PC-9 (cell line): ENCODE results near the gene SUGP2. TPM values are rescaled to one million over a fixed set of nuclear protein-coding genes. Genes with fewer than 3 reads are reported as not detected.

Source experiments
- BruUV-seq: library from RNA; stranded (reverse); fragments of 400-500 nt; replicated peaks from 2 replicates; lab custom pipeline; 2021; lab: Mats Ljungman, UMichigan
- CTCF ChIA-PET: fragments of 300-600 bp; sonication (Branson Sonifier 250); formaldehyde crosslinking; loops from one replicate; lab custom pipeline; 2022; ENCODE audit warnings: antibody characterized with exemption; lab: Charles Lee
- POLR2A ChIA-PET: fragments of 300-600 bp; sonication (Branson Sonifier 250); formaldehyde crosslinking; loops from one replicate; lab custom pipeline; 2022; ENCODE audit warnings: antibody characterized with exemption; ENCODE audit not compliant: unreplicated experiment; lab: Charles Lee
- DNase-seq, 2 experiments: peaks; one replicate each; pipeline versions ENCODE4 v3.0.0 to v3.0.0-alpha.2; 2015 to 2022; ENCODE audit warnings: mixed read lengths in 1 of 2
- H2AFZ ChIP-seq: fragments of 200-600 bp; sonication (generic); 2 replicates; pipeline ENCODE4 v1.8.1; 2017; ENCODE audit warnings: antibody characterized with exemption
- H3F3A ChIP-seq: fragments of 200-600 bp; sonication (generic); 2 replicates; pipeline ENCODE4 v1.8.1; 2017; ENCODE audit warnings: antibody characterized with exemption, mild to moderate bottlenecking, low read depth; ENCODE audit not compliant: insufficient read depth
- H3K27ac ChIP-seq: fragments of 200-600 bp; sonication (generic); 2 replicates; pipeline ENCODE4 v1.6.1; 2016; ENCODE audit warnings: mixed run types
- H3K27me3 ChIP-seq: fragments of 200-600 bp; sonication (generic); 2 replicates; pipeline ENCODE4 v1.6.1; 2016; ENCODE audit warnings: low read depth, mixed run types; ENCODE audit not compliant: insufficient read depth
- H3K36me3 ChIP-seq: fragments of 200-600 bp; sonication (generic); 2 replicates; pipeline ENCODE4 v1.6.1; 2016; ENCODE audit warnings: low read depth, mixed run types
- H3K4me1 ChIP-seq: fragments of 200-600 bp; sonication (generic); replicated peaks from 2 replicates; pipeline ENCODE4 v1.6.1; 2016; ENCODE audit warnings: mixed run types; ENCODE audit not compliant: insufficient read depth
- H3K4me2 ChIP-seq: fragments of 200-600 bp; sonication (generic); 2 replicates; pipeline ENCODE4 v1.6.1; 2017; ENCODE audit warnings: mixed run types
- H3K4me3 ChIP-seq: fragments of 200-600 bp; sonication (generic); 2 replicates; pipeline ENCODE4 v1.6.1; 2016; ENCODE audit warnings: mixed run types
- H3K79me2 ChIP-seq: fragments of 200-600 bp; sonication (generic); 2 replicates; pipeline ENCODE4 v1.6.1; 2017; ENCODE audit warnings: low read depth, mixed run types
- H3K9me2 ChIP-seq: fragments of 200-600 bp; sonication (generic); 2 replicates; pipeline ENCODE4 v1.8.1; 2017; ENCODE audit warnings: mild to moderate bottlenecking; ENCODE audit not compliant: insufficient read depth
- H3K9me3 ChIP-seq: fragments of 200-600 bp; sonication (generic); 2 replicates; pipeline ENCODE4 v1.8.1; 2016; ENCODE audit warnings: low read depth; ENCODE audit not compliant: insufficient read depth
- H4K20me1 ChIP-seq: fragments of 200-600 bp; sonication (generic); 2 replicates; pipeline ENCODE4 v1.8.1; 2017; ENCODE audit not compliant: insufficient read depth
- CTCF ChIP-seq: fragments of 200-600 bp; sonication (generic); conservative IDR thresholded peaks from 2 replicates; pipeline ENCODE4 v1.6.1; 2017; ENCODE audit warnings: mixed run types, antibody characterized with exemption, mild to moderate bottlenecking, moderate library complexity
- EZH2 ChIP-seq: fragments of 200-600 bp; sonication (generic); IDR thresholded peaks from 2 replicates; pipeline ENCODE4 v1.8.0; 2017; ENCODE audit warnings: antibody characterized with exemption, low read depth
- intact Hi-C: fragments of 100-400 bp; cut with micrococcal nuclease; formaldehyde crosslinking; loops from one replicate; pipeline ENCODE4 v1.10.0; 2022; ENCODE audit not compliant: unreplicated experiment
- total RNA-seq: library from RNA; stranded (reverse); gene quantifications from 2 replicates; pipeline ENCODE4 v1.2.3, GENCODE V29; 2021

SUGP2 gene
- total RNA-seq, 1 experiment from 2014 or later = 73.1 TPM

DNA sequence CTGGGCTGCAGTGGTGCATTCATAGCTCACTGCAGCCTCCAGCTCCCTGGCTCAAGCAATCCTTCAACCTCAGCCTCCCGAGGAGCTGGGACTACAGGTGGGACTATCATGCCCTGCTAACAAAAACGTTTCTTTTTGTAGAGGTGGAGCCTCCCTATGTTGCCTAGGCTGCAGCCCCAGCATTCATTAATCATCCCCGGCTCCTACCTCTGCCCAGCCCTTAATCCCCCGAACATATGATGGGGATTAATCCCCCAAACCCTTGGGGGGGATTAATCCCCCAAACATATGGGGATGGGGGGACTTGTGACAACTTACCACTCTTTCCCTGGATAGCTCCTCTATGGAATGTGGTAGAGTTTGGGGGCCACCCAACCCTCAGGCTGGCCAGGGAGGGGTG lies 45.9 kb downstream of the SUGP2 start:
- H3K4me1 ChIP-seq = no peaks in the 10 kb centered on the region
- CTCF ChIA-PET = interaction anchor here (0.5 to 1.9 kb wide), 7 partner anchors 17 to 779 kb away, joined by 3 to 9 read pairs (median 5); partner anchors contain the start of genes COPE and DDX49

DNA sequence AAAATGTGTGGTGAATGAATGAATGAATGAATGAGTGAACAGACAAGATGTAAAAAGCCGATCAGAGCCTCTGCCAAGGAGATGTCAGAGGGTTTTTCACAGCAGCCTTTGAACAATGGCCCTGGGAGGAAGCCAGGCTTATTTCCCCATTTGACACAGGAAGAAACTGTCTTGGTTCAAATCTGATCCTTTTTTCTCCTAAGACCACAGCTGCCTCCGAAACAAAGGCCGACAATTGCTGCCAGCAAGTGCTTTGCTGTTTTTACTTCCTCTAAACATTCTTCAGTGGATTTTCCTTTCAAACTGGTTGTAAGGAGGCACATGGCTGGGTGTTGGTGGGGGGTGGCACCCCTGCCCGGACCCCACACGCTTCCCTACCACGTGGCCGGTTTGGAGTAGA lies 48.1 kb downstream of the SUGP2 start:
- Histone ChIP-seq H3K79me2 (no peaks in the 10 kb centered on the region), H3K4me1 (no peaks in the 10 kb centered on the region), H3K9me2 (no peaks in the 10 kb centered on the region), H3K36me3 (no peaks in the 10 kb centered on the region), H3F3A (peaks cover 16% of the 10 kb centered on the region; the same call in 1 of the 2 replicates), H3K27me3 (no peaks in the 10 kb centered on the region), H3K9me3 (no peaks in the 10 kb centered on the region), H3K4me2 (no peak overlapping the region), H3K27ac (no peak overlapping the region), H3K4me3 (no peak overlapping the region), H4K20me1 (no peaks in the 10 kb centered on the region), H2AFZ (no peak overlapping the region)
- intact Hi-C loops = loop anchor here (10.0 kb wide), 1 partner anchor 530 kb away; no protein-coding TSS in a partner anchor
- no peak for TF ChIP-seq EZH2
- TF ChIP-seq CTCF = no peak
- DNase-seq = no peak
- ChIA-PET POLR2A (no interaction called here), CTCF (no interaction called here)
- BruUV-seq = no TSS peak

More for the DNA sequence above, 45.9 kb downstream of the SUGP2 start:
- no peaks in the 10 kb centered on the region for H3K79me2 ChIP-seq
- H3K27me3 ChIP-seq = no peaks in the 10 kb centered on the region
- no peak overlapping the region for H2AFZ ChIP-seq
- H3K36me3 ChIP-seq = no peaks in the 10 kb centered on the region
- no peaks in the 10 kb centered on the region for H4K20me1 ChIP-seq
- peaks cover 18% of the 10 kb centered on the region; the same call in 1 of the 2 replicates for H3F3A ChIP-seq
- no peak overlapping the region for H3K4me3 ChIP-seq
- no peak overlapping the region for H3K27ac ChIP-seq
- POLR2A ChIA-PET = no interaction called here
- no peaks in the 10 kb centered on the region for H3K9me3 ChIP-seq
- BruUV-seq = no TSS peak
- no peaks in the 10 kb centered on the region for H3K9me2 ChIP-seq
- DNase-seq = no peak
- H3K4me2 ChIP-seq = no peak overlapping the region
- TF ChIP-seq CTCF (no peak), EZH2 (no peak)
- intact Hi-C loops = loop anchor here (2.0 to 10.0 kb wide), 2 partner anchors 93 to 533 kb away; no protein-coding TSS in a partner anchor

- intact Hi-C loops = loop anchor here (10.0 kb wide), 1 partner anchor 529 kb away; no protein-coding TSS in a partner anchor
- POLR2A ChIA-PET = interaction anchor here (0.6 kb wide), 1 partner anchor 49 kb away, joined by 14 read pairs; no protein-coding TSS in a partner anchor
- H3K36me3 ChIP-seq = no peaks in the 10 kb centered on the region
- H3K27ac ChIP-seq = no peak overlapping the region
- H3K4me2 ChIP-seq = no peak overlapping the region
- no peak overlapping the region for H3K4me3 ChIP-seq
- BruUV-seq = no TSS peak
- no peaks in the 10 kb centered on the region for H3K79me2 ChIP-seq
- no peaks in the 10 kb centered on the region for H3K9me3 ChIP-seq
- H3K4me1 ChIP-seq = no peaks in the 10 kb centered on the region
- H3F3A ChIP-seq = peaks cover 6% of the 10 kb centered on the region; the same call in 1 of the 2 replicates
- CTCF ChIA-PET = no interaction called here
- no peaks in the 10 kb centered on the region for H3K27me3 ChIP-seq
- TF ChIP-seq EZH2 (no peak), CTCF (no peak)
- H2AFZ ChIP-seq = no peak overlapping the region
- H3K9me2 ChIP-seq = no peaks in the 10 kb centered on the region
- no peak for DNase-seq
- no peaks in the 10 kb centered on the region for H4K20me1 ChIP-seq
Measured at GRCh38 chr19:18984251-18984650, 49.1 kb downstream of the SUGP2 start.
